GM04503 (cell line): ENCODE data around the gene H3-3A.

ENCODE experiments used
- DNase-seq: peaks from one replicate; pipeline ENCODE4 v3.0.0-alpha.2; 2012; ENCODE audit warnings: low read depth

The H3-3A gene

DNA sequence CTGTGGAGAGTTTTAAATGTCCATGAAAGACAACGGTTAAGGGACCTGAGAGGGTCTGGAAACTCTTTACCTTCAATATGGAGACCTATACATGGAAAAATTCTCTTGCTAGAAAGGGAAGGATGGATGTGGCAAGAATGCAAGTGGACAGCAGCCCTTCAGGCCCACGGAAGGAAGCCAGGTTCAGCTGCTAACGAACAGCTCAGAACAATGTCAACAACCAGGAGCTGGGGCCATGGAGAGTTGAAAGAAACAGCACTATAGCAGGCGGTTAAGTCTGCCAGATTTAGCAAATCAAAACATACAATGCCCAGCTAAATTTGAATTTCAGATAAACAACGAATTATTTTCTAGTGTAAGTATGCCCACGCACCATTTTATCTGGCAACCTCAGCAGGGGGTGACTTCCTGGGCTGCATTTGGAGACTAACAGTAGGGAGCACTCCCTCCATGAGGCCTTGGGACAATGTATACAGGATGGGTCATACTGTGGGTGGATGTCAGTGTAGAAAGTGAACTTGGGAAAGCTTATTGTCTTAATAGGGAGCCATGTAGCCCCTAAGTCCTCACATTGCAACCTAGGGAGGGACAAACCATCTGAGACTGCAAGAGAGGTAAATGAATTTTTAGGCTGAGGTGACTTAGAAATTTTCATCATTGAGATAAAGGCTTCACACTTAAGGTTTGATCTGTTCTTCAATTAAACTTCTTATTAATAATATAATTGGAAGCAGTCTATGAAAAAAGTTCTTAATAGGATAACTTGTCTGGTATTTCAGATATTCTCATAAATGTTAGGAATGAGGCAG is 7.8 kb upstream of the H3-3A start:
- DNase-seq = no peak

GRCh38 chr1:226059709-226060108 is 2.8 kb upstream of the H3-3A start:
- no peak for DNase-seq

DNA sequence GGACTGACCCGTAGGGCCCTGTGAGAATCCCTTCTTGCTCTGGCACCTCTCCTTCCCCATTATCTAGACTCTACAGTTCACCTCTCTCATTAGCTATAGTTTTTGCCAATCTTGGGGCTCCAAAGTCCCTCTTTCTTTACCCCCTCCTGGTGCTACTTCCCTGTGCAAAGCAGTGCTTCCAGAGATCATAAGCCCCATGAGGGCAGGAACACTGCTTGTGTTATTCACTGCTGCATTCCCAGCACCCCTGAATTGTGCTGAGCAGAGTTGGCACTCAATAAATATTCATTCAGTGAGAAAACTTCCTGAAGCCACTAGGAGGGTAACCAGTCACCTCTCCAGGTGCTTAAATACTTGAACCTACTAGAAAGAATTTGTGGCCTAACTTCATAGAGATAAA is 2.1 kb upstream of the H3-3A start:
- DNase-seq = no peak

DNA sequence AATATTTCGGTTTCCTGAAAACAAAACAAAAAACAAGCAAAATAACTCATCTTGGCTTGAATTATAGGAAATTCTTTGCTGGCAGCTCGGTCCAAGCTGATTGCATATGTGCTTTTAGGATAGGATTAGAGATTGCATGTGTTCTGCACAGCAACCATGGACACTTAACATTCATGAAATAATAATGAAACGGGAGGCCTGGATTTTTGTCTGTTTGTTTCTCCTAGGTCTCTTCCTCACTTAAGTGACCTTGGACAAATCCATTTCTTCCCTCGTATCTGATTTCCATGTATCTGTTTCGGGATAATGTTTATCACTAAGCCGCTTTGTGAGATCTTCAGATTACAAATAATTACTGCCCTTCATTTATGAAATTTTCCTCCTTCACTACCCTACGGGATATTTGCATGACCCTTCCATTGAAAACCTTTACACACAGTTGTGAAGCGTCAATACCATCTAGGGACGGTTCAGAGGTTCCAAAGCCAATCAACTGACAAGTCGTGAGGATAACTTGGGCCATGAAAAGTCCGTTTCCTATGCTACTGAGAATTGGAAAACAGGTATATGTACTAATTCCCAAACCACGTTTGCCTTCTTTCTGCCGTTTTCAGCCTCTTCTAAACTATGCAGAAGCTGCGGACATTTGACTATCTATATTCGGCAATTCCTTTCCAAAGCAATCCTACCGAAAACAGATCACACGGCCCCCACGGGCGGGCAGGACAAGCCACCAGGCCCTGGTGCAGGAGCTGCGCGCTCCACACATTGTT is 1.3 kb upstream of the H3-3A start:
- no peak for DNase-seq

DNA sequence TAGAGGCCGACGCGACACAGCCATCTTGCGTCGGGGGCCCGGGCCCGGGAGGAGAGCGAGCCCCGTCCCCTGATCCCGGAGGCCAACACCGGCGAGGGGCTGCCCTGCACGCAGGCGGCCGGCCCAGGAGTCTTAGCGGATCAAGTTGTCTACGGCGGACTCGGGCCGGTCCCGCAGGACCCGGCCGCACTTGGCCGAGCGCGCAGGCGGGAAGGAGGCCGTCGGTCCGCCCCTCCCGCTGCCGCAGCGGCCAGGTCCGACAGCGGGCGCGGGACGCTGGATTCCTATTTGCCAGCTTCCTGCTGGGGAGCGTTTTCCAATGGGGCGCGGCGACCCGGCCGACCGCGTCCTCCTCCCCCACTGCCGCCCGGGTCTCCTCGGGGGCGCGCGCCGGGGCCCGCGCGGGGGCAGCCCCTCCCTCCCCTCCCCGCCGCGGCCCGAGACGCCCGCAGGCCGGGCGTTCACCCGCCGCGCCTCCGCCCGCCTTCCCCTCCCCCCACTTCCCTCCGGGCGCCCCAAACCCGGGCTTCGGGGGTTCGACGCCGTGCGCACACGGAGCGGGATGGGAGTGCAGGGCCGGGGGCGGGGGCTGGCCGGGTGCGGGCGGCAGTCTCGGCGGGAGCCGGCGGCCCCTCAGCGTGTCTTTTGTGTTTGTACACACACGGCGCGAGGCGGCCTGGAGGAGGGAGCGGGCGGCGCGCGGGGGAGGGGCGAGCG is 517 bp upstream of the H3-3A start:
- DNase-seq = peak; percentile 10

- DNase-seq = peak; percentile 17
Observed at GRCh38 chr1:226063224-226063976, 884 bp downstream of the H3-3A start.

GRCh38 chr1:226063977-226064815 is 1.7 kb downstream of the H3-3A start:
- DNase-seq = no peak

- peak; percentile 15 for DNase-seq
Observed at GRCh38 chr1:226064816-226065248, 2.3 kb downstream of the H3-3A start.

DNA sequence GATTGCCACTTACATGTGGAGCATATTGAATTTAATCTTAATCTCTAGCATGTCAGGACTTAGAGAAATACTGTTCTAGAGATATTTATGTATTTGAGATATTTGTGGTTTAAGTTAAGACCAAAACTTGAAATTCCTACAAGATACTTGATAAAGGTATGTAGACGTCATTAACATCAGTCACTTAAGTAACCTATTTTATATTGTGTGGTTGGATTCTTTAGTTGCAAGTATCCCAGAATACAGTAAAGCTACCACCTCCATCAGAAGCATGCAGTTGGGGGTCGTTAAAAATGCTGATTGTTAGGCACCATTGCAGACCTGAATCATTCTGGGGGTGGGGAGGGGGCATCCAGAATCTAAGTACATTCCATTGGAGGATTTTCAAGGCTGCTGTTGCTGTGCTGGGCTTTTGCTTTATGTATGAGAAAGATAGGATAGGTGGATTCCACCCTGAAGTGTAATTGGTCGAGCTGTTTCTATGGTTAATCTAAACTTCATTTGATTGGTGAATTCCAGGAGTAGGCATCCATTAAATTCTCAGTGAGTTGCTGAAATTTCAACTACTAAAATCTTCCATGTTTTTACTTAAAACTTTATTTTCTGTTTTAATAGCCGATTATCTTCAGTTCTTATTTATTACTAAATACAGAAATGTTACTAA is 4.0 kb downstream of the H3-3A start:
- DNase-seq = no peak

DNA sequence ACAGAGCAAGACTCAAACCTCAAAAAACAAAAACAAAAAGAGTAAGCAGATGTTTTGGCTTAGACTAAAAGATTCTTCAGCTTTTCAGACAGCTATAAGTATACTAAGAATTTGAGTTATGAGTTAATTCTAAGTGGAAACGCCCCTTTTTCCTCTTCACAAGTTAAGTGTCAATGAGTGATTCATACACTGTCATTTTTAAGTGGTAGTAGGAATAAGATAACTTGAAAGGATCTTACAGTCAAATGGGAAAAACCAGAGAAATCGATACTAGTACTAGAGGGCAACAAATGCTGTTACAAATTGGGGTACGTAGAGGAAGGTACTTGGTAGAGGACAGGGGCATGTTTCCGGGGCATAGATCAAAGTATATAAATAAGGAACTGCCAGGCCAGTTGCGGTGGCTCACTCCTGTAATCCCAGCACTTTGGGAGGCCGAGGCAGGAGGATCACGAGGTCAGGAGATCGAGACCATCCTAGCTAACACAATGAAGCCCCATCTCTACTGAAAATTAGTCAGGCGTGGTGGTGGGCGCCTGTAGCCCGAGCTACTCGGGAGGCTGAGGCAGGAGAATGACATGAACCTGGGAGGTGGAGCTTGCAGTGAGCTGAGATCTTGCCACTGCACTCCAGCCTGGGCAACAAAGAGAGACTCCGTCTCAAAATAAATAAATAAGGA is 7.4 kb downstream of the H3-3A start:
- DNase-seq = no peak

- DNase-seq = no peak
Observed at GRCh38 chr1:226072347-226072746, 9.8 kb downstream of the H3-3A start.

DNA sequence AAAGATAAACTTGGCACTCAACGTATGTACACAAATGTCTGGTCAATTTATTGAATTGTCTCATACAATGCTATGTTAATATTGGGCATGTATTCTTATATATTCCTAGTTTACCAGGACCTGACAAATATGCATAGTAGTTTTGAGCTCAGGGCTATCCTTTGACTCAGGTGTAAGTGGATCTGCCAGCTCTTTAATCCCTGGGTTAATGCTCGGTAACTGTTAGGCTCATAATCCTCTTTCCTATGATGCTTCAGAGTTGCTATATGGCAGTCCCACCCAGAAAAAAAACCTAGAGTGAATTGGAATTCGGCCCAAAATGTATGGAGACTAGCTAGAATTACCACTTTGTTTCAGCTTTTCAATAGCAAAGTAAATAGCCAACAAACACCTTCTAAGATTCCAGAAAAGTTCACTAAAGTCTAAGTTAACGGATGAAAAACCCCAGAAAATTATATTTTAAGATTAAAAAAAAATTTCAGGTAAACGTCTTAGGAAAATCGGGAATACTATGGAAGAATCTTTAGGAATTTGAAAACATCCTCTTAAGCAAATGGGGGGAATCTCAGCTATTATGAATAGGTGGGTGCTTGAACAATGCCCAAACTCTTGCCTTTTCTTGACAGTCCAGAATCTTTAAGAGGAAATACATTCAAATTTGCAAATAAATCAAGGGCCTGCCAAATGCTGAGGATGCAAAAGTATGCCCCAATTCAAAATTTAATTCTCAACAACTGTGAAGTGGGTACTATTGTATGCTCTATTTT is 10.9 kb downstream of the H3-3A start:
- DNase-seq = no peak

DNA sequence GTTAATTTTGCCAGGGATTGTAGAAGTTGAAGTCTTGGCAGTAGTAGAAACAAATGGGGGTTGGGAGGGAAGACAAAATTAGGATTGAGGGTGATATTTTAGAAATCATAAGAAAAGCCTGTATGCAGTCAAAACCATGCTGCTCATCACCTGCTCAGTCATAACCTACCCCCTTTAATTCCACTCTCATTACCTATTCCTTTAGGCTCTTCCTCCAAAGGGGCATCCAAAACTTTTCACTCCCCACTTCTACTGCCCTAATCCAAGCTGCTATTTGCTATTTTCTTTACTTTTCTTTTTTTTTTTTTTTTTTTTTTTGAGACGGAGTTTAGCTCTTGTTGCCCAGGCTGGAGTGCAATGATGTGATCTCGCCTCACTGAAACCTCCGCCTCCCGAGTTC is 11.5 kb downstream of the H3-3A start:
- no peak for DNase-seq

DNA sequence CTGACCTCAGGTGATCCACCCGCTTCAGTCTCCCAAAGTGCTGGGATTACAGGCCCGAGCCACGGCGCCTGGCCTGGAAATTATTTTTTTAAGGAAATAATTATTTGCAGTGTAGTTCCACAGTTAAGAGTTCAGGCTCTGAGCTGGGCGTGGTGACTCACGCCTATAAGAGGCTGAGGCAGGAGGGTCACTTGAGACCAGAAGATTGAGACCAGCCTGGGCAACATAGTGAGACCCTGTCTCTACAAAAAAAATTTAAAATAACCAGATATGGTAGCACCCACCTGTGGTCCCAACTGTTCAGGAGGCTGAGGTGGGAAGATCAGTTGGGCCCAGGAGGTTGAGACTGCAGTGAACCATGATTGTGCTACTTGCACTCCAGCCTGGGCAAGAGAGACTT is 13.9 kb downstream of the H3-3A start:
- DNase-seq = no peak

DNA sequence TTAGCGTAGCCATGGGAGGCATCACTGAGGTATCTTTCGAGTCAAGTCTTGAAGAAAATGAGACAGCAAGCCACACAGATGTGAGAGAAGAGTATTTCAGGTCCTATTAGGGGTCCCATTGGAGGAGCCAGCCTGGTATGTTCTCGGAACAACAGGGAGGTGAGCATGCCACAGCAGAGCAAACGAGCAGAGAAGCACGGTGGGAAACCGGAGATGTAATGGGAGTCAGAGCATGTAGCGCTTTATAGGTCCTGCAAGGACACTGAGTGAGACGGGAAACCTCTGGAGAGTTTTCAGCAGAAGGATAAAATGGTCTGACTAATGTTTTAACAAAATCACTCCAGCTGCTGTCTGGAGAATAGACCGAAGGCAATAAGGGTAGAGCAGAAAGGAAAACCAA is 15.9 kb downstream of the H3-3A start:
- no peak for DNase-seq

DNA sequence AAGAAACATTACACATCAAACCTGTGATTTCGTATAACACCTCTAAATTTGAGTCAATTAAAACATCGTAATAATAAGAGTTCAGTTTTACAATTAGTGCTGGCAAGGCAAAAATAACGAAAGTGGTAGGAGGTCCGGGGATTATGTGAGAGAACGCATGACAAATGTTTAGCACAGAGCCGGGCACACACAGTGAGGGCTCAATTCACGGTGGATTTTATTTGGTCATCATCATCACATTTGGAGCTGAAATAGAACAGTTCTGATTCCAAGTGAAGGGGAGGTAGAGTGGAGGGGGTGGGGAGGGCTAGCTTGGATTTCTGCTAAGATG is 20.0 kb downstream of the H3-3A start:
- DNase-seq = no peak

- DNase-seq = no peak
Observed at GRCh38 chr1:226082959-226083301, 20.4 kb downstream of the H3-3A start.

DNA sequence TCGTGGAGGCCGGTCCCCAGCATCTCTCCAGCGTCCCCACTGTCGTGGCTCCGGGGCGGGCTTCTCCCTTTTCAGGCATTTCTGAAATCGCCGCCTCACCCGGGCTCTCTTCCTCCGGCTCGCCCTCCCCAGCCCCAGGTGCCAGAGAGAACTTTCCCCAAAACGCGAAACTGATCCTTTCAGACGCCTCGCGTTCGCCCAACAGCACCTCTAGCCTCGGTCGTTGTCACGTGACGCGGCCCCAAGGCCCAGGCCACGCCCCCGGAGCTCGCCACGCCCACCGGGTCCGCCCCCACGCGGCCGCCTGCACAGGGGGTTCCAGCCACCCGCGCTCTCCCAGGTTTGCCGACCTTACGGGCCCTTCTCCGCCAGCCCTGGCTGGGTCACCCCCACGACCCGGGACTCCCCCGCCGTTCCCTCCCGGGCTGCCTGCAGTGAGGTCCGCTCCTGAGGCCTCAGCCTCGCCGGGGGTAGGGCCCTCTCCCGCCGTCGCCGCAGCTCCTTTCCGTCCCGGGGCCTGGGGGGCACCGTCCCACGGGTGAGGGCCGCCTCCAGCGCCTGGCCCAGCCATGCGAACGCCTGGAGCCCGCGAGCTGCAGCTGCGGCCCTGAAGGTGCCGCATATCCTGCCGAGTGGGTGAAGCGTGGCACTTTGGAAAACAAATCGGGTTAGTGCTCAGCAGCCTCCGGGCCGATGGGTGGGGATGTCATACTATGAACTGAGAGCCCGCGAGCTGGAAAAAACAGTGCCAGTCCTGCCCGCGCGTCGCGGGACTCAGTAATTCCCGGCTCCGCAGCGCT is 21.0 kb downstream of the H3-3A start:
- DNase-seq = peak; percentile 39
